A673 (cell line): ENCODE measurements around the gene SLC30A1.

Source experiments
- CTCF ChIP-seq: fragments of 300-800, 200-600 bp; sonication (generic); conservative IDR thresholded peaks from 2 replicates; pipeline ENCODE4 v1.5.1; 2017; ENCODE audit warnings: low read depth, mild to moderate bottlenecking, antibody characterized with exemption, low read length, moderate library complexity, mixed read lengths
- EZH2 ChIP-seq: fragments of 200-600 bp; sonication (generic); IDR thresholded peaks from 2 replicates; pipeline ENCODE4 v1.6.1; 2017; ENCODE audit warnings: borderline replicate concordance, low read depth, mild to moderate bottlenecking, mixed read lengths, antibody characterized with exemption, low read length; ENCODE audit not compliant: poor library complexity, severe bottlenecking

- no peak for TF ChIP-seq CTCF
- no peak for TF ChIP-seq EZH2
Observed at GRCh38 chr1:211522804-211523203, 56.2 kb downstream of the SLC30A1 start.
